Stimulated activated CD4-positive, alpha-beta T cell treated with anti-CD3 and anti-CD28 coated beads, Interleukin-12 subunit alpha, Interleukin-12 subunit beta, amount 100 ng/mL, for 4 hours (primary cell): Measurements from ENCODE around the gene INMT.

Experiments used
- DNase-seq: peaks from one replicate; pipeline ENCODE4 v3.0.0-alpha.2; 2020

The INMT gene

DNA sequence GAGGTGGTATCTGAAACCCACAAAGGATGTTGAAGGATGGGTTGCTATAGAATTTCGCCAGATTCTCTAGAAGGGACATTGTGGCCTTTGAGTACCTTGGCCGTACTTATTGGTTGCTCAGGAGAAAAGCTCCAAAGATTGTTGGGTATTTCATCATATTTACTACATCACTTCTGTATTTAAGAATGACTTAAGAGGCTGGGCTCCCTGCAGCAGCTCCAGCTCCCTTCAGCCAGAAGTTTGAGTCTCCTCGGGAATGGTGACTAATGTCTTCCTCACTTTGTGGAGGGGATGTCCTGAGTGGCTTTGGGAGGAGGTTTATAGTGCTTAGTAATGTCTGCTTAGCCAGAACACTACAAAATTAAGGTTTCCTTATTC is 37.4 kb downstream of the INMT start:
- no peak for DNase-seq

DNA sequence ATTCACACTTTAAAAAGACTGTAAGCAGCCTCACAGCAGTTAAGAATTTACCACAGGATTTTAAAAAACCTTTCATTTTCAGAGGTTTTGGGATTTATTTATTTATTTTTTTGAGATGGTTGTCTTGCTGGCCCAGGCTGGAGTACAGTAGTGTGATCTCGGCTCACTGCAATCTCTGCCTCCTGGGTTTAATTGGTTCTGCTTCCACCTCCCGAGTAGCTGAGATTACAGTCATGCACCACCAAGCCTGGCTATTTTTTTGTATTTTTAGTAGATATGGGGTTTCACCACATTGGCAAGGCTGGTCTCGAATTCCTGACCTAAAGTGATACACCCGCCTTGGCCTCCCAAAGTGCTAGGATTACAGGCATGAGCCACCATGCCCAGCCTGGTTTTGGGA is 38.4 kb downstream of the INMT start:
- no peak for DNase-seq

DNA sequence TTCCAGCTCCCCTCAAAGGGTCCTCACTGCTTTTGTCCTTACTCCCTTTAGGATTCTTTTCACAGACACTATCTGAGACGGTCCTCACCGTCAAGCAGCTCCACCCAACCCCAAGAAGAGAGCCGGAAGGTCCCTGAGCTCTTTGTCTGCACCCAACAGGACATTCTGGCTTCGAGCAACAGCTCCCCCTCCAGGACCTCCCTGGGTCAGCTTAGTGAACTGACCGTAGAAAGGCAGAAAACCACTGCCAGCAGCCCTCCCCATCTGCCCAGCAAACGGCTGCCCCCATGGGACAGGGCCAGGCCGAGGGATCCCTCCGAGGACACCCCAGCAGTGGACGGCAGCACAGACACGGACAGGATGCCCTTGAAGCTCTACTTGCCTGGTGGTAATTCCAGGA is 39.2 kb downstream of the INMT start:
- no peak for DNase-seq

- DNase-seq = no peak
Measured at GRCh38 chr7:30795161-30795948, 43.4 kb downstream of the INMT start.

GRCh38 chr7:30796105-30796869 is 44.4 kb downstream of the INMT start:
- DNase-seq = no peak

DNA sequence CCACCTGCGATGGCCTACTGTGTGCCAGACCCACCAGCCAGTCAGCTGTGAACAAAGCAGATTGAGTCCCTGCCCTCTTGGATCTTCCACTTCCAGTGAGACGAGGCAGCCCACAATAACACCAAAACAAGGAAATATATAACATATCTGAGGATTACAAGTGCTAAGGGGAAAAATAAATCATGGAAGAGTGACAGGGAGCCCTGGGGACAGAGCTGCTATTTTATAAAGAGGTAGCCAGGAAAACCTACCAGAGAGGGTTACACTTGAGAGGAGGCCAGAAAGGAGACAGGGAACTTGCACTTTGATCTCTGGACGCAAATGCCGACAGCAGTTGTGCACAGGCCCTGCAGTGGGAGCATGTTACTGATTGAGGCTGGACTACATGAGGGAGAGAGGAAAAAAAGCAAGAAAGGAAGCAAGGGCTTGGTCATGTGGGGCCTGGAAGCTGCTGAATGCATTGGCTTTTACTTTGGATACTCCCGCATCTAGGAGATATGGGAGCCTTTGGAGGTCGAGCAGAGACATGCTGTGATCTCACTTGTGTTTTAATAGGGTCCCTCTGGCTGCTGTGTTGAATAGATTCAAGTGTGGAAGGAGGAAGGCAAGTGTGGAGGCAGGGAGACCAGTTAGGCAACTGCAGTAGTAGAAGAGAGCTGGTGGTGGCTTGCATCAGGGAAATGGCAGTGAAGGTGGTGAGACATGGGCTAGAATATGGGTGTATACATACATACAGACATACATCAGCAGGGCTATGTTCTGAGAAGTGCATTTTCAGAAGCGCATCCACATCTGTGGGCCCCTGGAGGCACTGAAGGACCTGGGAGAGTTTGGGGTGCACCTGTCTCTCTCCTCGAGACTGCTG is 45.5 kb downstream of the INMT start:
- no peak for DNase-seq

GRCh38 chr7:30799206-30799975 is 47.5 kb downstream of the INMT start:
- no peak for DNase-seq

- no peak for DNase-seq
Measured at GRCh38 chr7:30799976-30800661, 48.2 kb downstream of the INMT start.

- DNase-seq = no peak
Measured at GRCh38 chr7:30800785-30801252, 48.9 kb downstream of the INMT start.

- no peak for DNase-seq
Measured at GRCh38 chr7:30802812-30803211, 50.9 kb downstream of the INMT start.

GRCh38 chr7:30804078-30804661 is 52.2 kb downstream of the INMT start:
- DNase-seq = no peak

DNA sequence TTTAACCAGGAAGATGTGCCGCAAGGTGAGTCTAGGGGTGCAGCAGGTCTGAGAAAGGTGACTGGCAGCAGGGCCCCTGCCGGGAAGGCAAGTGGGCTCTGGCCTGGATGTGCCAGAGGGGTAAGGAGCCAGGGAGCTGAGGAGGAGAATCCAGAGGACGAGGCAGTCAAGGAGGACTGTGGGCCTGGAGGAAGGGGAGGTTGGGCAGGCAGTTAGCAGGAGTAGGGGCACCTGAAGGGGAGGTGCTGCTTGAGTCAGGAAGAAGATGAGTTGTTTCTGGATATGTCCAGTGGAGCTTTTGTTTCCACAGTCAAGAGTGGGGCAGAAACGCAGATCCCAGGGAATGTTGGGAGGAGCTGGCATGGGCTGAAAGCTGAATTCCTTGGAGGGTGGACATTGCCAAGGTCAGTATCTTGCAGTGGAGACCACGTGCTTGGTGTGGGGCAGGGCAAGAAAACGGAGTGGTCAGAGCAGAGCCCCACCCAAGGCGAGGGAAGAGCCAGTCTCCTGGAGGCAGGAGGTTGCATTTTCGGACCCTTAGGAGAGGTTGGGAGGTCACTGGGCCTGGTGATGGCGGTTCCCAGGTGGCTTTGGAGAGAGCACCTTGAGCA is 53.3 kb downstream of the INMT start:
- DNase-seq = no peak

GRCh38 chr7:30805931-30806330 is 54.0 kb downstream of the INMT start:
- no peak for DNase-seq
